GM12878 (cell line): Measurements from ENCODE around the gene C4orf36. TPM values are rescaled to one million over a fixed set of nuclear protein-coding genes. Genes with fewer than 3 reads are reported as not detected.

Source experiments
- ATAC-seq: fragments of 200-7000 bp; cut with Tn5 transposase; 3 replicates; pipeline ENCODE4 v1.9.1; 2020; ENCODE audit warnings: mild to moderate bottlenecking, moderate library complexity
- BruUV-seq: library from RNA; stranded (reverse); fragments of 400-500 nt; replicated peaks from 2 replicates; lab custom pipeline; 2021; lab: Mats Ljungman, UMichigan
- CTCF ChIA-PET: fragments of 300-600 bp; sonication (Branson Sonifier 250); formaldehyde crosslinking; extraction: SDS; loops from one replicate; lab custom pipeline; 2021; ENCODE audit warnings: inconsistent platforms; lab: Yijun Ruan, JAX
- POLR2A ChIA-PET: fragments of 350-600 bp; formaldehyde crosslinking; extraction: SDS; loops from one replicate; lab custom pipeline; 2021; ENCODE audit warnings: inconsistent platforms; lab: Charles Lee
- RAD21 ChIA-PET: fragments of 300-600 bp; sonication (Branson Sonifier 250); formaldehyde crosslinking; loops from one replicate; lab custom pipeline; 2023; ENCODE audit warnings: antibody characterized with exemption; ENCODE audit not compliant: unreplicated experiment; lab: Charles Lee
- SMC1A ChIA-PET: fragments of 300-600 bp; sonication (Branson Sonifier 250); formaldehyde crosslinking; loops from one replicate; lab custom pipeline; 2023; ENCODE audit not compliant: unreplicated experiment, uncharacterized antibody; lab: Charles Lee
- DNase-seq: peaks from one replicate; pipeline ENCODE4 v3.0.0-alpha.2; 2011; ENCODE audit warnings: low read depth, low spot score
- FAIRE-seq: peaks from 3 replicates; lab custom pipeline; 2011; peaks lifted over from hg19 to GRCh38; lab: Jason Lieb, UNC
- H2AFZ ChIP-seq: 2 replicates; pipeline ENCODE4 v1.6.0; 2011; ENCODE audit warnings: low read depth, low read length, control low read depth; ENCODE audit not compliant: control insufficient read depth
- H3K27ac ChIP-seq: 2 replicates; pipeline ENCODE4 v1.5.1; 2011; ENCODE audit warnings: control low read depth; ENCODE audit not compliant: control insufficient read depth, insufficient read depth
- H3K27me3 ChIP-seq, 2 experiments: replicated peaks in 1 of 2; 2 replicates each; pipeline versions ENCODE4 v1.6.0 to v1.6.1; 2011; ENCODE audit warnings: low read length in 1 of 2; ENCODE audit not compliant: control insufficient read depth in 2 of 2, insufficient read depth in 2 of 2
- H3K36me3 ChIP-seq, 2 experiments: 2 replicates each; pipeline ENCODE4 v1.5.1; 2011; ENCODE audit warnings: low read length in 1 of 2; ENCODE audit not compliant: control insufficient read depth in 2 of 2, insufficient read depth in 2 of 2
- H3K4me1 ChIP-seq: 2 replicates; pipeline ENCODE4 v1.6.1; 2011; ENCODE audit warnings: mild to moderate bottlenecking, low read length, moderate library complexity, mixed read lengths; ENCODE audit not compliant: control insufficient read depth, insufficient read depth
- H3K4me2 ChIP-seq: 2 replicates; pipeline ENCODE4 v1.6.0; 2011; ENCODE audit warnings: control low read depth; ENCODE audit not compliant: control insufficient read depth, insufficient read depth
- H3K4me3 ChIP-seq: fragments of 200-600 bp; sonication (generic); 2 replicates; pipeline ENCODE4 v1.5.1; 2016
- H3K79me2 ChIP-seq: 2 replicates; pipeline ENCODE4 v1.6.0; 2011; ENCODE audit warnings: low read length; ENCODE audit not compliant: control insufficient read depth, insufficient read depth
- H3K9ac ChIP-seq: 2 replicates; pipeline ENCODE4 v1.8.0; 2011; ENCODE audit warnings: low read length, control low read depth, mixed read lengths; ENCODE audit not compliant: control insufficient read depth, insufficient read depth
- H3K9me3 ChIP-seq: replicated peaks from 3 replicates; pipeline ENCODE4 v1.5.1; 2011; ENCODE audit warnings: mild to moderate bottlenecking, low read length; ENCODE audit not compliant: control insufficient read depth, insufficient read depth
- H4K20me1 ChIP-seq: 2 replicates; pipeline ENCODE4 v1.6.0; 2011; ENCODE audit not compliant: control insufficient read depth, insufficient read depth
- BCL11A ChIP-seq: IDR thresholded peaks from 2 replicates; pipeline ENCODE4 v1.6.1; 2011; ENCODE audit warnings: low read depth, low read length
- CHD1 ChIP-seq: IDR thresholded peaks from 2 replicates; pipeline ENCODE4 v1.6.1; 2012; ENCODE audit warnings: low read depth, low read length, improper control_type of control experiment
- CREB1 ChIP-seq: IDR thresholded peaks from 2 replicates; pipeline ENCODE4 v1.6.1; 2012; ENCODE audit warnings: low read depth, mild to moderate bottlenecking, inconsistent platforms
- CTCF ChIP-seq, 3 experiments: IDR thresholded peaks in 2 of 3; conservative IDR thresholded peaks in 1 of 3; 2 replicates each; pipeline ENCODE4 v1.5.1; 2011; ENCODE audit warnings: low read depth in 3 of 3, low read length in 3 of 3, mild to moderate bottlenecking in 3 of 3, control low read depth in 2 of 3, moderate library complexity in 2 of 3, inconsistent platforms in 1 of 3, mixed read lengths in 1 of 3; ENCODE audit not compliant: control insufficient read depth in 2 of 3, insufficient read depth in 1 of 3; ENCODE audit errors: extremely low read depth in 1 of 3
- DPF2 ChIP-seq: fragments of 450-650 bp; IDR thresholded peaks from 2 replicates; pipeline ENCODE4 v1.6.1; 2017; ENCODE audit warnings: mild to moderate bottlenecking
- E2F4 ChIP-seq: IDR thresholded peaks from 2 replicates; pipeline ENCODE4 v1.6.1; 2012; ENCODE audit warnings: low read depth, low read length, improper control_type of control experiment
- HDAC2 ChIP-seq: fragments of 200-600 bp; sonication (generic); IDR thresholded peaks from 2 replicates; pipeline ENCODE4 v1.6.1; 2017
- IKZF1 ChIP-seq: fragments of 450-650 bp; conservative IDR thresholded peaks from 2 replicates; pipeline ENCODE4 v1.6.1; 2017; ENCODE audit warnings: antibody characterized with exemption, mild to moderate bottlenecking
- JUNB ChIP-seq: IDR thresholded peaks from 2 replicates; pipeline ENCODE4 v1.6.1; 2016; ENCODE audit warnings: antibody characterized with exemption, mild to moderate bottlenecking
- MTA2 ChIP-seq: fragments of 450-650 bp; IDR thresholded peaks from 2 replicates; pipeline ENCODE4 v1.6.1; 2016; ENCODE audit warnings: low read depth, mild to moderate bottlenecking, moderate library complexity
- NFIC ChIP-seq: IDR thresholded peaks from 2 replicates; pipeline ENCODE4 v1.6.1; 2012; ENCODE audit warnings: low read depth, mild to moderate bottlenecking, inconsistent platforms, low read length, moderate library complexity
- NFYB ChIP-seq: IDR thresholded peaks from 2 replicates; pipeline ENCODE4 v1.6.1; 2011; ENCODE audit warnings: low read depth, mild to moderate bottlenecking, low read length, improper control_type of control experiment, moderate library complexity; ENCODE audit not compliant: insufficient read depth
- POLR2A ChIP-seq: IDR thresholded peaks from 2 replicates; pipeline ENCODE4 v1.6.1; 2011; ENCODE audit warnings: low read depth, mild to moderate bottlenecking, low read length
- POLR2AphosphoS5 ChIP-seq: IDR thresholded peaks from 2 replicates; pipeline ENCODE4 v1.6.1; 2011; ENCODE audit warnings: mild to moderate bottlenecking, low read length, inconsistent platforms
- RELA ChIP-seq: fragments of 450-650 bp; IDR thresholded peaks from 2 replicates; pipeline ENCODE4 v1.8.0; 2014; ENCODE audit warnings: borderline replicate concordance; ENCODE audit not compliant: partially characterized antibody
- RELB ChIP-seq: fragments of 450-650 bp; IDR thresholded peaks from 2 replicates; pipeline ENCODE4 v1.6.1; 2017; ENCODE audit warnings: low read depth, mild to moderate bottlenecking, moderate library complexity
- SMAD1 ChIP-seq: fragments of 450-650 bp; IDR thresholded peaks from 2 replicates; pipeline ENCODE4 v1.6.1; 2018; ENCODE audit warnings: mild to moderate bottlenecking, low read depth; ENCODE audit not compliant: partially characterized antibody
- ZNF207 ChIP-seq: fragments of 450-650 bp; IDR thresholded peaks from 2 replicates; pipeline ENCODE4 v1.6.1; 2014; ENCODE audit warnings: antibody characterized with exemption, mild to moderate bottlenecking, borderline replicate concordance
- whole genome bisulfite sequencing: methylation state at CpG from one replicate; pipeline ENCODE4 v1.1.6; 2016; ENCODE audit warnings: low lambda C conversion rate; ENCODE audit not compliant: insufficient replicate concordance, insufficient coverage; ENCODE audit errors: missing lambda C conversion rate; 5-methylcytosine and 5-hydroxymethylcytosine counted together
- in situ Hi-C: fragments of 300-500 bp; cut with MboI; formaldehyde crosslinking; loops from 9 replicates; pipeline ENCODE4 v1.14.3; 2018; ENCODE audit warnings: mixed read lengths
- intact Hi-C: fragments of 100-400 bp; cut with micrococcal nuclease; formaldehyde crosslinking; loops from one replicate; pipeline ENCODE4 v1.14.2; 2022; ENCODE audit not compliant: unreplicated experiment
- polyA plus RNA-seq, 11 experiments: library from polyadenylated mRNA; depleted of rRNA in 4 of 11; unstranded in 6 of 11; stranded (reverse) in 5 of 11; fragments of >200 nt; fragmentation: Nextera tagmentation in 4 of 11; fragmentation: Illumina TruSeq in 1 of 11; extraction: Ambion mirVana in 4 of 11; extraction: Trizol in 1 of 11; gene quantifications; 1 replicate in 1 of 11; 2 replicates in 10 of 11; pipeline versions ENCODE4 v1.2.1 to v1.2.3, GENCODE V29; 2011 to 2016; ENCODE audit warnings: inconsistent platforms in 2 of 11, missing spikeins in 2 of 11, low read depth in 1 of 11
- total RNA-seq, 4 experiments: library from RNA; depleted of rRNA in 3 of 4; stranded (reverse); fragments of >200 nt in 3 of 4; fragmentation: Illumina TruSeq in 1 of 4; extraction: Trizol in 1 of 4; gene quantifications; 2 replicates each; pipeline versions ENCODE4 v1.2.1 to v1.2.3, GENCODE V29; 2013 to 2021

Gene C4orf36
- total and polyA plus RNA-seq, 10 of the 15 experiments (the other 5 are each of a cell fraction or from before 2014, with no cell fraction given) = 0.35 to 2.7 (median 1.3) TPM; not detected in 2

- FAIRE-seq (peak; percentile 83), DNase-seq (peak; percentile 88), ATAC-seq (peak; percentile 60)
- under 1% methylated on average over 36 of the region's 36 CpGs for whole genome bisulfite sequencing
- peaks cover 0 to 2% of the 10 kb centered on the region in 2 experiments; a peak in 1 of 4 replicates for H3K36me3 ChIP-seq
- peak overlapping the region; percentile 87 for H2AFZ ChIP-seq
- H3K4me2 ChIP-seq = peak overlapping the region; percentile 64
- peaks cover 10% of the 10 kb centered on the region for H3K4me1 ChIP-seq
- CTCF ChIA-PET = interaction anchor here (0.7 to 9.8 kb wide), 19 partner anchors 15 to 436 kb away, joined by 3 to 92 read pairs (median 4); no protein-coding TSS in a partner anchor
- H3K9ac ChIP-seq = peak overlapping the region; percentile 94
- peaks cover 74% of the 10 kb centered on the region for H3K79me2 ChIP-seq
- TSS peak; percentile 83 for BruUV-seq
- SMC1A ChIA-PET = interaction anchor here (0.7 to 13.7 kb wide), 24 partner anchors 9 to 283 kb away, joined by 3 to 268 read pairs (median 4); partner anchors contain the start of gene KLHL8
- POLR2A ChIA-PET = interaction anchor here (0.6 to 8.3 kb wide), 24 partner anchors 9 to 285 kb away, joined by 3 to 123 read pairs (median 5); no protein-coding TSS in a partner anchor
- H4K20me1 ChIP-seq = no peaks in the 10 kb centered on the region
- RAD21 ChIA-PET = interaction anchor here (0.7 to 9.3 kb wide), 26 partner anchors 9 to 439 kb away, joined by 3 to 267 read pairs (median 5); no protein-coding TSS in a partner anchor
- H3K4me3 ChIP-seq = peak overlapping the region; percentile 91
- no peaks in the 10 kb centered on the region for H3K27me3 ChIP-seq
- H3K27ac ChIP-seq = peak overlapping the region; percentile 93
- no peaks in the 10 kb centered on the region; the same call in 2 of the 3 replicates for H3K9me3 ChIP-seq
- intact Hi-C loops = loop anchor here (1.0 to 5.0 kb wide), 5 partner anchors 41 to 1446 kb away; no protein-coding TSS in a partner anchor
- in situ Hi-C loops = no loop called here
- TF ChIP-seq RELA (no peak), MTA2 (peak; percentile 63), ZNF207 (0 out of 2 replicates have a peak, but pooled peaks have one; percentile 17), NFYB (peak; percentile 45; the same call in 1 of the 2 replicates), BCL11A (0 out of 2 replicates have a peak, but pooled peaks have one; percentile 4), E2F4 (no peak), POLR2AphosphoS5 (peak; percentile 88), IKZF1 (no peak; the same call in none of the 2 replicates), CHD1 (no peak), NFIC (peak; percentile 35; the same call in 1 of the 2 replicates), SMAD1 (no peak), HDAC2 (no peak), JUNB (0 out of 2 replicates have a peak, but pooled peaks have one; percentile 3), DPF2 (no peak; the same call in 1 of the 2 replicates), POLR2A (peak; percentile 65), CREB1 (peak; percentile 37; the same call in 1 of the 2 replicates), CTCF (IDR thresholded peaks at IDR 0.05 in 2 of 3, conservative IDR thresholded peaks at IDR 0.05 in 1 of 3; ENCODE audit: control insufficient read depth in 2 of 3, extremely low read depth in 1 of 3, insufficient read depth in 1 of 3, low read depth in 3 of 3, low read length in 3 of 3) (peak in 2 of 3 experiments; percentile 18 to 38; a peak in 2 of 6 replicates), RELB (peak; percentile 60; the same call in 1 of the 2 replicates)
Measured at GRCh38 chr4:86935853-86936733, 43.9 kb upstream of the C4orf36 start.
